HepG2 (cell line): ENCODE data around the gene GSK3A. TPM values are rescaled to one million over a fixed set of nuclear protein-coding genes. Genes with fewer than 3 reads are reported as not detected.
A peak's percentile ranks its signal among the peaks of the same experiment; 100 is the strongest.

Experiments
- BRD4 ChIP-seq: sonication (generic); formaldehyde crosslinking; IDR thresholded peaks from 2 replicates; pipeline ENCODE4 v1.4.0; 2020; ENCODE audit warnings: missing genetic modification reagents
- DR1 ChIP-seq: sonication (generic); formaldehyde crosslinking; IDR thresholded peaks from 2 replicates; pipeline ENCODE4 v1.8.0; 2021; ENCODE audit warnings: mild to moderate bottlenecking, missing genetic modification reagents, inconsistent platforms
- FOSL2 ChIP-seq: sonication (generic); formaldehyde crosslinking; IDR thresholded peaks from 2 replicates; pipeline ENCODE4 v1.4.0; 2020; ENCODE audit warnings: missing genetic modification reagents
- FOXM1 ChIP-seq: sonication (generic); formaldehyde crosslinking; IDR thresholded peaks from 2 replicates; pipeline ENCODE4 v1.5.0; 2020; ENCODE audit warnings: missing genetic modification reagents
- KLF6 ChIP-seq: IDR thresholded peaks from 2 replicates; pipeline ENCODE4 v1.8.0; 2016; ENCODE audit warnings: missing biosample characterization, missing genetic modification reagents
- MED1 ChIP-seq: sonication (generic); formaldehyde crosslinking; IDR thresholded peaks from 2 replicates; pipeline ENCODE4 v1.4.0; 2020; ENCODE audit warnings: missing genetic modification reagents
- MED13 ChIP-seq: sonication (generic); formaldehyde crosslinking; IDR thresholded peaks from 2 replicates; pipeline ENCODE4 v1.5.0; 2020; ENCODE audit warnings: missing genetic modification reagents
- MNT ChIP-seq: fragments of 450-650 bp; IDR thresholded peaks from 2 replicates; pipeline ENCODE4 v1.6.1; 2016
- PHF21A ChIP-seq: sonication (generic); formaldehyde crosslinking; IDR thresholded peaks from 2 replicates; pipeline ENCODE4 v1.5.0; 2020; ENCODE audit warnings: mild to moderate bottlenecking, missing genetic modification reagents
- TBX3 ChIP-seq: fragments of 450-650 bp; IDR thresholded peaks from 2 replicates; pipeline ENCODE4 v1.6.1; 2017; ENCODE audit warnings: antibody characterized with exemption, mild to moderate bottlenecking, inconsistent platforms, borderline replicate concordance
- YEATS4 ChIP-seq: sonication (generic); formaldehyde crosslinking; IDR thresholded peaks from 2 replicates; pipeline ENCODE4 v1.4.0; 2020; ENCODE audit warnings: missing genetic modification reagents, borderline replicate concordance
- ZFP36L1 ChIP-seq: sonication (generic); formaldehyde crosslinking; IDR thresholded peaks from 2 replicates; pipeline ENCODE4 v1.8.0; 2022; ENCODE audit warnings: mild to moderate bottlenecking, missing genetic modification reagents, moderate library complexity
- ZMAT3 ChIP-seq: sonication (generic); formaldehyde crosslinking; conservative IDR thresholded peaks from 2 replicates; pipeline ENCODE4 v1.7.0; 2021; ENCODE audit warnings: missing genetic modification reagents
- ZNF143 ChIP-seq: sonication (generic); formaldehyde crosslinking; IDR thresholded peaks from 2 replicates; pipeline ENCODE4 v1.4.0; 2020; ENCODE audit warnings: missing genetic modification reagents
- ZNF260 ChIP-seq: sonication (generic); formaldehyde crosslinking; IDR thresholded peaks from 2 replicates; pipeline ENCODE4 v1.4.0; 2020; ENCODE audit warnings: missing genetic modification reagents, low read depth, mild to moderate bottlenecking, borderline replicate concordance
- ZNF329 ChIP-seq: sonication (generic); formaldehyde crosslinking; IDR thresholded peaks from 2 replicates; pipeline ENCODE4 v1.9.0; 2021; ENCODE audit warnings: low read depth, mild to moderate bottlenecking, missing genetic modification reagents
- ZNF337 ChIP-seq: sonication (generic); formaldehyde crosslinking; IDR thresholded peaks from 2 replicates; pipeline ENCODE4 v1.5.1; 2020; ENCODE audit warnings: missing genetic modification reagents, low read depth, mild to moderate bottlenecking, borderline replicate concordance
- ZNF598 ChIP-seq: sonication (generic); formaldehyde crosslinking; IDR thresholded peaks from 2 replicates; pipeline ENCODE4 v1.5.1; 2020; ENCODE audit warnings: mild to moderate bottlenecking, missing genetic modification reagents, borderline replicate concordance
- ZNF766 ChIP-seq: sonication (generic); formaldehyde crosslinking; IDR thresholded peaks from 2 replicates; pipeline ENCODE4 v1.5.0; 2020; ENCODE audit warnings: missing genetic modification reagents, borderline replicate concordance
- polyA plus RNA-seq, 8 experiments: library from polyadenylated mRNA; depleted of rRNA in 3 of 8; stranded (reverse) in 7 of 8; unstranded in 1 of 8; fragments of >200 nt; fragmentation: Illumina TruSeq in 4 of 8; extraction: Trizol in 4 of 8; gene quantifications; 2 replicates each; pipeline versions ENCODE4 v1.2.1 to v1.2.3, GENCODE V29; 2011 to 2016; ENCODE audit warnings: low read depth in 4 of 8, missing spikeins in 1 of 8, mixed read lengths in 1 of 8; ENCODE audit not compliant: insufficient read depth in 1 of 8
- total RNA-seq, 5 experiments: library from RNA; depleted of rRNA; stranded (reverse); fragments of >200 nt; fragmentation: Illumina TruSeq; extraction: Trizol; gene quantifications; 2 replicates each; pipeline ENCODE4 v1.2.3, GENCODE V29; 2016; ENCODE audit warnings: low read depth in 1 of 5
- TF ChIP-seq, protein P1 (sequence below): sonication (generic); formaldehyde crosslinking; IDR thresholded peaks from 2 replicates; pipeline ENCODE4 v1.9.0; 2021; ENCODE audit warnings: missing genetic modification reagents, borderline replicate concordance
- TF ChIP-seq, protein P2 (sequence below): sonication (generic); formaldehyde crosslinking; IDR thresholded peaks from 2 replicates; pipeline ENCODE4 v1.5.1; 2020; ENCODE audit warnings: mild to moderate bottlenecking, missing genetic modification reagents, moderate library complexity
- TF ChIP-seq, protein P3 (sequence below): sonication (generic); formaldehyde crosslinking; IDR thresholded peaks from 2 replicates; pipeline ENCODE4 v1.5.0; 2020; ENCODE audit warnings: missing genetic modification reagents

GSK3A gene
- total and polyA plus RNA-seq, 2 of the 13 experiments (the other 11 are each of a cell fraction or from before 2014, with no cell fraction given) = 16.9 to 52.5 TPM

DNA sequence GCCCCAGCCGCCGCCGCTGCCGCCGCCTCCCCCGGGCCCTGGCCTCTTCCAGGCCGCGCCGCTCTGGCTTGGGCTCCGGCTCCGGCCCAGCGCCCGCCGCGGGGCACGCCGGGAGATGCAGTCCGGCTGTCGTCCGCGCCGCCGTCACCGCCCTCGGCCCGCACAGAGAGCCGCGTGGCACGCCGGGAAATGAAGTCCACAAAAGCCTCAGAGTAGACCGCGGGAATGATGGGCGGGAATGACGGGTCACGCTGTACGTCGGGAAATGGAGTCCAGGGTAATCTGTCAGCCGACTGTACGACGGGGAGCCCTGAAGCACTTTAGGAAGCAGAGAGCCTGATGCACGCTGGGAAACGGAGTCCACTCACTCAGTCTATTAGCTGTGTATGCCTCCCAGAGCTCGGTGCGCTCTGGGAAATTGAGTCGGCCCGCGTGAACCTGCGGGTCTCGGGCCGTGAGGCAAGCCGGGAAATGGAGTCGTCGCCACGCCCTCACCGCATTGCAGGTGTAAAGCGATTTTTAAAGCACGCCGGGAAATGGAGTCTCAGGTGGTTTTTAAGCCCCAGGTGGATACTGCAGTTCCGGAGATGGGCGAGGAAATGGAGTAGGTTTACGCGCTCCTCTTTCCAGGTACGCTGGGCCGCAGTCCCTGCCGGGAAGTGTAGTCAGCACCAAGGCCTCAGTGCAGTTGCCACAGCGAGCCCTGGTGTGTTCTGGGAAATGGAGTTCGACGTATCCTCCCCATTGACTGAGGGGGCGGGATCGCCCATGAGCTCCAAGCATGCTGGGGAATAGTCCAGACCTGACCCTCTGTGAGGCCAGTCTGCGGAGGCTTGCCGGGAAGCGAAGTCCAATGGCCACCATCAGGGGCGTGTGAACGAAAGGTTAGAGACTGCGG is at the start of gene GSK3A (continued):
- TF ChIP-seq, protein P1, sequence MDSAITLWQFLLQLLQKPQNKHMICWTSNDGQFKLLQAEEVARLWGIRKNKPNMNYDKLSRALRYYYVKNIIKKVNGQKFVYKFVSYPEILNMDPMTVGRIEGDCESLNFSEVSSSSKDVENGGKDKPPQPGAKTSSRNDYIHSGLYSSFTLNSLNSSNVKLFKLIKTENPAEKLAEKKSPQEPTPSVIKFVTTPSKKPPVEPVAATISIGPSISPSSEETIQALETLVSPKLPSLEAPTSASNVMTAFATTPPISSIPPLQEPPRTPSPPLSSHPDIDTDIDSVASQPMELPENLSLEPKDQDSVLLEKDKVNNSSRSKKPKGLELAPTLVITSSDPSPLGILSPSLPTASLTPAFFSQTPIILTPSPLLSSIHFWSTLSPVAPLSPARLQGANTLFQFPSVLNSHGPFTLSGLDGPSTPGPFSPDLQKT (CRISPR knock-in tag) = peak; percentile 17; the same call in 1 of the 2 replicates
- TF ChIP-seq ZNF766 (CRISPR knock-in tag) = peak; percentile 49; the same call in 1 of the 2 replicates
- TF ChIP-seq ZFP36L1 (CRISPR knock-in tag) = no peak
- no peak for TF ChIP-seq ZNF337 (CRISPR knock-in tag)
- no peak for TF ChIP-seq ZNF598
- TF ChIP-seq ZMAT3 = no peak
- TF ChIP-seq ZNF329 (CRISPR knock-in tag) = peak; percentile 36; the same call in 1 of the 2 replicates
- TF ChIP-seq BRD4 = 0 out of 2 replicates have a peak, but pooled peaks have one; percentile 51
- TF ChIP-seq MED1 (CRISPR knock-in tag) = peak; percentile 67; the same call in 1 of the 2 replicates
- TF ChIP-seq KLF6 (CRISPR knock-in tag) = 0 out of 2 replicates have a peak, but pooled peaks have one; percentile 60
- no peak for TF ChIP-seq ZNF260 (CRISPR knock-in tag)
- peak; percentile 62; the same call in 1 of the 2 replicates for TF ChIP-seq PHF21A (CRISPR knock-in tag)
- TF ChIP-seq, protein P2, sequence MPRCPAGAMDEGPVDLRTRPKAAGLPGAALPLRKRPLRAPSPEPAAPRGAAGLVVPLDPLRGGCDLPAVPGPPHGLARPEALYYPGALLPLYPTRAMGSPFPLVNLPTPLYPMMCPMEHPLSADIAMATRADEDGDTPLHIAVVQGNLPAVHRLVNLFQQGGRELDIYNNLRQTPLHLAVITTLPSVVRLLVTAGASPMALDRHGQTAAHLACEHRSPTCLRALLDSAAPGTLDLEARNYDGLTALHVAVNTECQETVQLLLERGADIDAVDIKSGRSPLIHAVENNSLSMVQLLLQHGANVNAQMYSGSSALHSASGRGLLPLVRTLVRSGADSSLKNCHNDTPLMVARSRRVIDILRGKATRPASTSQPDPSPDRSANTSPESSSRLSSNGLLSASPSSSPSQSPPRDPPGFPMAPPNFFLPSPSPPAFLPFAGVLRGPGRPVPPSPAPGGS (CRISPR knock-in tag) = no peak
- TF ChIP-seq DR1 (CRISPR knock-in tag) = peak; percentile 53; the same call in 1 of the 2 replicates
- TF ChIP-seq FOSL2 (CRISPR knock-in tag) = peak; percentile 51
- TF ChIP-seq, protein P3, sequence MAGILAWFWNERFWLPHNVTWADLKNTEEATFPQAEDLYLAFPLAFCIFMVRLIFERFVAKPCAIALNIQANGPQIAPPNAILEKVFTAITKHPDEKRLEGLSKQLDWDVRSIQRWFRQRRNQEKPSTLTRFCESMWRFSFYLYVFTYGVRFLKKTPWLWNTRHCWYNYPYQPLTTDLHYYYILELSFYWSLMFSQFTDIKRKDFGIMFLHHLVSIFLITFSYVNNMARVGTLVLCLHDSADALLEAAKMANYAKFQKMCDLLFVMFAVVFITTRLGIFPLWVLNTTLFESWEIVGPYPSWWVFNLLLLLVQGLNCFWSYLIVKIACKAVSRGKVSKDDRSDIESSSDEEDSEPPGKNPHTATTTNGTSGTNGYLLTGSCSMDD (CRISPR knock-in tag) = no peak
- TF ChIP-seq TBX3 = no peak; the same call in 1 of the 2 replicates
- peak; percentile 47; the same call in 1 of the 2 replicates for TF ChIP-seq MED13 (CRISPR knock-in tag)
- peak; percentile 91 for TF ChIP-seq ZNF143
- peak; percentile 65 for TF ChIP-seq MNT
- TF ChIP-seq FOXM1 (CRISPR knock-in tag) = no peak; the same call in 1 of the 2 replicates
- peak; percentile 16; the same call in 1 of the 2 replicates for TF ChIP-seq YEATS4 (CRISPR knock-in tag)
